MM.1S (cell line): ENCODE data around the gene EIF2A.

Experiments
- CTCF ChIP-seq: fragments of 300-600 bp; sonication (generic); IDR thresholded peaks from 2 replicates; pipeline ENCODE4 v1.5.1; 2016; ENCODE audit warnings: antibody characterized with exemption, low read length, mixed read lengths
- EZH2phosphoT487 ChIP-seq: fragments of 300-600 bp; sonication (generic); IDR thresholded peaks from 2 replicates; pipeline ENCODE4 v1.6.1; 2018; ENCODE audit warnings: antibody characterized with exemption, low read length

- no peak for TF ChIP-seq CTCF
- TF ChIP-seq EZH2phosphoT487, result no peak
These were observed 36.8 kb upstream of the EIF2A start for GRCh38 chr3:150509780-150510179.
